HG03139 (cell line): ENCODE results near the gene SERPINF2.
"Not testable (repeated sequence)": the region's sequence is repeated elsewhere in the genome, so short reads cannot be mapped to it uniquely, and the experiment has no call there.

Experiments used
- ATAC-seq: cut with Tn5 transposase; IDR thresholded peaks from one replicate; pipeline ENCODE4 v1.9.1; 2021; ENCODE audit not compliant: unreplicated experiment

SERPINF2 gene

DNA sequence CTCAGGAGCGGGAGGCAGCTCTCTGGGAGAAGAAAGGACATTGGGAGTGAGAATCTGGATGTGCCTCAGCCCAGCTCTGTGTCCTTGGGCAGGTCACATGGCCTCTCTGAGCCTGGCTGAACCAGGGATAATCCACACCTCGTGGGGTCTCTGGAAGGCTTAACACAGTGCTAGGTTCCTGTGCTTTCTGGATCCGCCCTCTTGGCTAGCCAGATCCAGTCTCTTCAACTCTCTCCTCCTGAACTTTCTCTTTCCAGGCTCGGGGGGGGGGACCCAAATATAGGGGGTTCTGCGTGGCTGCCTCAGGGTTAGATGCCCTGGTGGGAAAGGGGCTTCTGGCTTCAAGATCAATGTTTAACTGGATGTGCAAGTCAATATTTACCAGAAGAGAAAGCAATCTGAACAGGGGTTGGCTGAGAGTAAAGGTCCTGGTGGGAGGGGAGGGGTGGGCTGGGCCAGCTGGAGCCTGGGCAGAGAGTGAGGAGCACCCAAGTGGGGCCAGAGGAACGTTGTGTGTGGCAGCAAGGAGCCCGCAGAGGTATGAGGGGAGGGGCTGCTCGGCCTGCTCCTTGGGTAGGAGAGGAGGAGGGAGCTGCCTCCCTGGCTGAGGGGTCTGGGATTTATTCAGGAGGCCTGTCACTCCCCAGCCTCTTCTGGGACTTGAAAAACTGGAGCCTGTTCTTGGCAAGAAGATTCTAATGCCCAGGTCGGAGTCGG is at the start of gene SERPINF2:
Gene SERPINF2 (plus strand): TSS at position 501 of the 717 bp plus-strand sequence. CDS start 2,125 bp downstream, outside the sequence.
- no peak for ATAC-seq

DNA sequence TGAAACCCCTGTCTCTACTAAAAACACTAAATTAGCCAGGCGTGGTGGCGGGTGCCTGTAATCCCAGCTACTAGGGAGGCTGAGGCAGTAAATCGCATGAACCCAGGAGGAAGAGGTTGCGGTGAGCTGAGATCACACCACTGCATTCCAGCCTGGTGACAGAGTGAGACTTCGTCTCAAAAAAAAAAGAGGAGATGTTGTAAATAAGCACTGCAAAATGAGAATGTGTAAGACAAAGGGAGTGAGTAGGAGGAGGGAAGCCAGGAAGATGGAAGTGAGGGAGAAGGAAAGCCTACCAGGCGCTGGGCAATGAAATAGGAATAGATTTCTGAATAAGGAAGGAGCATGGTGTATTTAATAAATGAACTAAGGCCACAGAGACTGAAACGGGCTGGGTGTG is 49.3 kb upstream of the SERPINF2 start:
- no peak for ATAC-seq

DNA sequence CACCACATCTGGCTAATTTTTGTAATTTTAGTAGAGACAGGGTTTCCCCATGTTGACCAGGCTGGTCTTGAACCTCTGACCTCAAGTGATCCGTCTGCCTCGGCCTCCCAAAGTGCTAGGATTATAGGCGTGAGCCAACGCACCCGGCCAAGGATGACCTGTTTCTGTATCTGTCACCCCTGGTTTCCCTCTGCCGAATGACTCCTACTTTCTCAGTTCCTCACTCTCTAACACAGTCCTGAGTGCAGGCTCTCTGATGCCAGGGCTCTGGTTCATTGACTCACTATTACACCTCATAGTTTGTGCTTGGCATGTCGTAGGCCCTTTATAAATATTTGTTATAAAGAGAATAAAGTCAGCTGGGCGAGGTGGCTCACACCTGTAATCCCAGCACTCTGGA is 47.3 kb upstream of the SERPINF2 start:
- ATAC-seq: no peak

DNA sequence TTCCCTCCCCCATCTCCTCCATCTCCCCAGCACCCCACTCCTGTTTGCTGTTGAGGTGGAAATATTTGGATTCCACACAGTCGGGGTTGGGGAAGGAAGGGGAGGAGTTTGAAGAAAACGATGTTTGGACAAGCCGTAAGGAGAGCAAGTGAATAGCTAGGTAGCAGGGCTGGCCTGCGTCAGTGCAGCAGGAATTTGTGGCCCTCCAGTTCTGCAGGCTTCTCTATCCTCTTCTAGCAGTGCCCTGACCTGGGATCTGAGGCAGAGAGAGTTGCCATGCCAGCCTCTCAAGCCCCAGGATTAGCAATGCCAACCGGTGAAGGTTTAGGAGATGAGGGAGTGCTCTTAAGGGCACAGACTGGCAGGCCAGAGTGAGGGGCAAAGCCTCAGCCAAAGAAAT is 45.0 kb upstream of the SERPINF2 start:
- no peak for ATAC-seq

DNA sequence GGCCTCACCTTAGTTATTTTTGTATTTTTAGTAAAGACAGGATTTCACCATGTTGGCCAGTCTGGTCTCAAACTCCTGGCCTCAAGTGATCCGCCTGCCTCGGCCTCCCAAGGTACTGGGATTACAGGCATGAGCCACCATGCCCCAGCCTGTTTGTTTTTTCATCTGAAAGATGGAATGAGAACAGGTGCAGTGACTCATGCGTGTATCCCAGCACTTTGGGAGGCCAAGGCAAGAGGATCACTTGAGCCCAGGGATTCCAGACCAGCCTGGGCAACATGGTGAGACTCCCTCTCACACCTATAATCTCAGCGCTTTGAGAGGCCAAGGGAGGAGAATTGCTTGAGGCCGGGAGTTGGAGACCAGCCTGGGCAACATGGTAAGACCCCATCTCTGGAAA is 42.8 kb upstream of the SERPINF2 start:
- not testable (repeated sequence) for ATAC-seq

DNA sequence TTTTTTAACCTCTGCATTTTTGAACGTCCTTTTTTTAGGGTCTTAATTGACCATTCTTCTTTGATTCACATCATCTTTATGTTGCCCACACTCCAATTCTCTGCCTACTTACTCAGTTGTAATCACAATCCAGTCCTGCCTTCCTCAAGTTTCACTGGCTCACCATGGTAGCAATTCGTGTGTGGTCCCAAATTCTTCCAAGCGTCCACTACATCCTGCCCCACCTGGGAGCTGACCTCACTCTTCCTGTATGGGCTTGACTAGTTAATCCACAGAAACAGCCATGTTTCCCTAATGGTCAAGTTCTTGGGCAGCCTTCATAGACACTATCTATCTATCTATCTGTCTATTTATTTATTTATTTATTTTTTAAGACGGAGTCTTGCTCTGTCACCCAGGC is 39.6 kb upstream of the SERPINF2 start:
- no peak for ATAC-seq

DNA sequence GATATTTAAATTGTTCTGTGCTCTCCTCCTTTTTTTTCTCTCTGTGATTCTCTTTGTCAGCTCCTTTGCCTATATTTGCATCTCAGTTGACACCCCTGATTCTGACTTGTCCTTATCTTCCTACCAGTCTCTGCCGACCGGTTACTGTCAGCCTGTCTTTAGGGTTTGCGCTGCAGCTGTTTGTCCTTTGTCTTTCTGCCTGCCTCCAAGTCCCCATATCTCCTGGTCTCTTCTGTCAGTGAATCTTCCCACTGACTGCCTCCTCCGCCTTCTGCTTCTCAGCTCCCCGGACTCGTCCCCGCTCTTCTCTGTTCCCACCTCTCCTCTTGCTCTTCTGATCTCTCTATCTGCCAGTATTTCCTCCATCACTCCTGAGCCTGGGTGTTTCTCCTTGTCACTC is 37.7 kb upstream of the SERPINF2 start:
- no peak for ATAC-seq

DNA sequence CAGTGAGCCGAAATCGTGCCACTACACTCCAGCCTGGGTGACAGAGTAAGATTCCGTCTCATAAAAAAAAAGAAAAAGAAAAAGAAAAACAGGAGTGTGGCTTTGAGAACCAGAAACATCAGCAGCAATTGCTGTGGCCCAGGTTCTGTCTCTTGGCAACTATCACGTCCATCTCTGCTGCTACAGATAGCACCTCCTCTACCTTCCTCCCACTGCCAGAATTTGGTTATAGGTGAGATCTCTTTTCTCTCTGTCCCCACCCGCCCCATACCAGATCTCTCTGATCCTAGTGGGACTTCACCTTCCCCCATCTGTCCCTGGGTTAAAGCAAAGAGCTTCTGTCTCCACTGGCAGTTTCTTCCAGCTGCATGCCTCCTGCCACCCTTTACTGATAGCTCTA is 35.6 kb upstream of the SERPINF2 start:
- ATAC-seq: no peak

DNA sequence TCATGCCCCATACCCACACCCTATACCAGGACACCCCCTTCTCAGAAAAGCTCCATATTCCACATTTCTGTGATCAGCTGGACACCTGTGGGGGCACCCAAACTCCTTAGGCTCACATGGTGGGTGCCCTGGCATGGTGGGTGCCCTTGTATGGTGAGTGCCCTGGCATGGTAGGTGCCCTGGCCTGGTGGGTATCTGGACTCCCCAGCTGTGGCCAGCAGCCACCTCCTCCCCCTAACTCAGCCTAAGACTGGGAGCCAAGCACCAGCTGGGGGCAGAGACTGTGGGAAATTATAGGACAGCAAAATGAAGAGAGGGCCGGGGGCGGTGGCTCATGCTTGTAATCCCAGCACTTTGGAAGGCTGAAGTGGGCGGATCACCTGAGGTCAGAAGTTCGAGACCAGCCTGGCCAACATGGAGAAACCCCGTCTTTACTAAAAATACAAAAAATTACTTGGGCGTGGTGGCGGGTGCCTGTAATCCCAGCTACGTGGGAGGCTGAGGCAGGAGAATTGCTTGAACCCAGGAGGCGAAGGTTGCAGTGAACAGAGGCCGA is 33.8 kb upstream of the SERPINF2 start:
- not testable (repeated sequence) for ATAC-seq

DNA sequence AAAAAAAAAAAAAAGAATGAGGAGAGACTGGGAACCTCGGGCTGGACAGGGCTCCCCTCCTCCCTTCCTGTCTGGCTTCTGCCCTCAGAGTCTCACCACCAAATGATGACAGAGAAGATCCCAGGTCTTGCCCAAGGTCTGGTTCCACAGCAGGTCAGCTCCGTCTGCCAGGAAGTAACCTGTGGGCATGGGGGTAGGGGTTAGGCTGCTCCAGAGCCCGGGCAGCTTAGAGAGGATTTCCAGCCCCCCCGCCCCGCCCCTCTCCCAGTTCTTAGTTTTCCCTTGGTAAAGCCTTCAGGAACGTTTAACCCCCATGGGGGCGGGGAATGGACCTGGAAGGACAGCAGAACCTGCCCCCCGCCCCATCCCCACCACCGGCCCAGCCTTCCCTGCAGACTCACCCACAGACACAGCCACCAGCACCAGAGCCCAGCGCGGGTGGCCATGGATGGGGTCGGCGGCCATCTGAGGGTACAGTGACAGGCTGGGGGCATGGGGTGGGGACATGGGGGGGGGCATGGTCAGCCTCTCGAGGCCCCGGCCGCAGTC is 33.2 kb upstream of the SERPINF2 start:
- no peak for ATAC-seq

DNA sequence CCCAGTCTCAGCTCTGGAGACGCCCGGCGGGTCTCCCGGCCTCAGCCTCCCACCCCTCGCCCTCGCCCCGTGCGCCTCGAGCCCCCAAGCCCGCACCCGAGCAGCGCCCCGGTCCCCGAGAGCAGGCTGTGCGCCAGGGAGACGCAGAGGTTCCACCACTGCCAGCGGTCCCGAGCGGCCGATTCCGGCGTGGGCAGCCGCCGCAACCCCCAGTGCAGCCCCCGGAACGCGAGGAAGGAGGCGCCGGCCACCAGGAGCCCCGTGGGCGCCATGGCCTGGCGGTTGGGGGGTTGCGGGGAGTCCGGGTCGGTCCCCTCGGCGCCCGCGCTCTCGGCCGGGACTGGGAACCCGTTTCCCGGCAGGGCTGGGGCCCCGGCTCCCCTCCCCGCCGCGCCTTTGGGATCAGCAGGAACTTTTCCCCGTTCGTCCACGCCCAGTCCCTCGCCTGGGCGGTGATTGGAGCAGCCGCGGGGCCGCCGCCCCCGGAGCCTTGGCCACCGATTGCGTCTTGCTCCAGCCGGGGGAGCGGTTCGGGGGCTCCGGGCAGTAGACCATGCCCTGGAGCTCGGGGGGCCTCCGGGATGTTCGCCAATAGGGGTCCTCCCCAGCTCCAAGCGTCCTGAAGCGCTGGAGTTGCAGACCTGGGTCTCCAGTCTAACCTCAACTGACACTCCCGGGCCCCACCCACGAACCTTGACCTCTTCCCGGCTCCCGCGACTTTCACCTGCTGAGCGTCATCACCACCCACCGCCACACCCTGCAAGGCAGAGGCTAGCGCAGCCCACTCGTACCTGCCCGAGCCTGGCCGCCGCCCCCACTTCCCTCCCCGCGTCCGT is 32.5 kb upstream of the SERPINF2 start, which contains the start of gene TLCD2:
Gene TLCD2 (minus strand): TSS at position 407 of the 836 bp plus-strand sequence. CDS start 135 bp downstream, at position 272.
- no peak for ATAC-seq

DNA sequence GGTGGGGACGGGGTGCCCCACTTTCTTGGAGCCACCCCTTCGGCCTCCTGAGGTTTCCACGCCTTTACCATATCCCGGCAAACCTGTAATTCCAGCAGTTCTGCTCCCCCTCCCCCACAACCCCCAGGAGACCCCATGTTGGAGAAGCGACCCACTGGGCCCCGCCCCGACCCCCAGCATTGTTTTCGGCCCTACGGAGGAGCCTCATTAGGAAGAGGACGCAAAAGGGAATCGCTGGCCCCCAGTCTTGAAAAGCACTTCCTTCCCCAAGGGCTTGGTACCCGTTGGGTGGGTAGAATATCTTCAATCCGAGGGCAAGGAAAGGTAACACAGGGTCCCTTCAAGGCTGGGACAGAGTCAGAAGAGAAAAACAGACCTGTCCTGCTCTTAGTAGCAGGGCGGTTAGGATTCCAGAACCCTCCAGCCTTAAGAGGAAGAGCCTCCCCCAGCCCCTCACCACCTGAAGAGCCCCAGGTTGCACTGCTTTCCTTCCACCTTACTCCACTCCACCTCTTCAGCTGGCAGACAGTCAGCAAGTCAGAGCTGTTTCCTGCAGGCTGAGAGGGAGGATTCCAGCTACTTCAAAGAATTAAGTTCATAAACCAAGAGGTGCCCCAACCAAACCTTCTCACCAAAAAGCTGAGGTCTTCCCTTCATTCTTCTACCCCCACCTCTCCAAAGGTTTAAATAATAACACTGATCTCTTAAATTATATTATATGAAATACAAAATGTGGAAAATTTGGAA is 31.7 kb upstream of the SERPINF2 start:
- ATAC-seq: no peak

DNA sequence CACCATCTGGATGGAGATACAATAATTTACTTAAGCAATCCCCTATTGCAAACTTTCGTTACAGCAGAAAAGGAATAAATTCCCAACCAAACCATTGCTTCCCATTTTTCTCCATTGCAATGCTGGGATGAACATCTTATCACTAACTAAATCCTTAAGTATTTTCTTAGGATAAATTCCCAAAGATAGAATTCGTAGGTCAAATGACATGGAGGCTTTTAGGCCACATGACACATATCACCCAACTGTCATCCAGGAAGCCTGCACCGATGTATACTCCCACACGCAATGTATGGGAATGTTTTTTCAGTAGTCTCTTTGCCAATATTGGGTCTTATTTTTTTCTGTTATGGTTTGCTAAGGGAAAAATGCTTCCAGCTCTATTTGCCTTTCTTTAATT is 30.9 kb upstream of the SERPINF2 start:
- no peak for ATAC-seq

DNA sequence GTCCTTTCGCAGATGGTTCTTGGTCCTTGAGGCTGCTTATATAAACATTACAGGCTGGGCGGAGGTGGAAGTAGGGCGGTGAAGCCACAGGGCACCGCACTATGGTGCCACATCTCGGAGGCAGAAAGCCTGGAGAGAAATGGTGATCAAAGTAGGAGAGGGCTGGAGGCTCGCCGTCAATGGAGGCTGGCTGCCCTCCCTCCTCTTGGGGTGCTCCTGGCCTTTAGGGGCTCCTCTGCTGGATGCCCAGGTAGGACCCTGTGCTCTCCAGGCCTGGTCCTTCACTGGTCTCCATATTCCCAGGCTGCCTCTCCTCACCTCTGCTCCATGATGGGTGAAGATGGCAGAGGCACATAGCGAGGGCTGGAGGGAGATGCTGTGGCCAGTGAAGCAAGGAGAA is 30.4 kb upstream of the SERPINF2 start:
- ATAC-seq: no peak

DNA sequence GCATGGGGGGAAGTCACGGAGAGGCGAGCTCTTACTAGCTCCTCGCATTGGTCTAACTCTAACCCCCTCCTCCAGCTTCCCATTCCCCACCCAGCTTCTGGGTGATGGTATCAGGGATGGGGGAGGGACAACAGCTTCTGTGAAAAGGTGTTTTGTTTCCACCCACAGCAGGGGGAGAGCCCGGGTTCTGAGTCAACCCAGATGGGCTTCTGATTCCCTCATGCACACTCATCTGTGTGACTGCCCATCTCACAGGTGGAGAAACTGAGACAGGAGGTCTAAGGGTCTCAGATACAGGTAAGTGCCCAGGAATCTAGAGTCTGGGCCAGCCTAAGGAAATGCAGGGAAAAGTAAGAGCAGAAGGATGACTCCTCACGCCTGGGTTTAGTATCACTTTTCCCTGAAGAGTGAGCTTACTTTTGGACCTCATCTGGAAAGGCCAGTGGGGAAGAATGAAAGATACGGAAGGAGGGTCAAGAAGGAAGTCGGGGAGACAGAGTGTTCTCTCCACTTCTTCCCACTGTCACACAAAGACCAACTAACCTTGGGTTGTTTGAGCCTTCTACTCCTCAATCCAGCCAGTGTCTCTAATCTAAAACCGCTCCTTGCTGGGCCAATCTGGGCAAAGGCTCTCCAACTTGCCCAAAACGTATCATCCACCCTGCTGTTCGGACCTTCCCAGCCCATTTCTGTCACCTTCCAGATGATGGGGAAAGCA is 29.4 kb upstream of the SERPINF2 start:
- ATAC-seq: no peak

DNA sequence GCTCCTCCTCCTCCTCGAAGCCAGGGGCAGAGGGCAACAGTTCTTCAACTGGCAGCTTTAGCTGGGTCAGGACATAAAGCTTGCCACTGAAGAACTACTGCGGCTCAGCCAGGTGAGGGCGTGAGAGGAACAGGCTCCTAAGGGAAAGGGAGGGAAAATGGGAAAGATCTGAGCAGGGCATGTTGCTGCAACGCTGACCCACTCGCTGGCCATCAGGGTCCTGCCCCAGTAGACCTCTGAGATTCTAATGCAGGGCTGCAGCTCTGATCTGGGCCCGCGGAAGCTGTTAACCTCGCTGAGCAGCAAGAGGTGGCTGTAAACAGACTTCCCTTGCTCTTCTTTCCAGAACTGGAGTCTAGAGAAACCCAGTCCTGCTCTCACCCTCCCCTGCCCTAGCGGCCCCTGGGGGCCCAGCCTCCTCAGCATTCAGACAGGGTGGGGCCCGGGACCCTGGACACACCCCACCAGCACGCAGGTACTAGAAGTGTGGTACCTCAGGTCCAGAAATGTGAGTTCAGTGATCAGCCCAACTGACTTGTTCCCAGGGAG is 28.7 kb upstream of the SERPINF2 start:
- no peak for ATAC-seq

DNA sequence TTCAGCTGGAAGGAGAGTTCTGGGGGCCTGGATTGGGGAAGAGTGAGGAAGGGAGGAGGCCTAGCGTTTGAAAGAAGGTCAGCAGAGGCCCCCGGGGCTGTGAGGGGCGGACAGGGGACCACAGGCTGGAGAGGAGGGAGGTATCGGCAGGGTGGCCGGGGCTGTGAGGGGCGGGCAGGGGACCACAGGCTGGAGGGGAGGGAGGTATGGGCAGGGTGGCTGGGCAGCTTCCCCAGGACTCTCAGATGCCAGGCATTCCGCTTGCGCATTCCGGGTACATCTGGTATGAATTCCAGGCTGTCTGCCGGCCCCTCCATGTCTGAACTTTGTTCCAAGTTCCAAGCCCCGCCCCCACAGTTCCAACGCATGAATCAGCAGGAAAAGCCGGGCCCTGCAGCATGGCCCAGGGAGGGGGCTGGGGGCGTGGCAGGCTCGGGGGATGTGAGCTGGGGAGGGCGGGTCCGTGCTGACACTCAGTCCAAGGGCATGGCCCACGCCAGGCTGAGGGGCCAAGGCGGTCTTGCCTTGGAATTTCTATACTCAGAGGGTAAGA is 28.2 kb upstream of the SERPINF2 start:
- no peak for ATAC-seq

DNA sequence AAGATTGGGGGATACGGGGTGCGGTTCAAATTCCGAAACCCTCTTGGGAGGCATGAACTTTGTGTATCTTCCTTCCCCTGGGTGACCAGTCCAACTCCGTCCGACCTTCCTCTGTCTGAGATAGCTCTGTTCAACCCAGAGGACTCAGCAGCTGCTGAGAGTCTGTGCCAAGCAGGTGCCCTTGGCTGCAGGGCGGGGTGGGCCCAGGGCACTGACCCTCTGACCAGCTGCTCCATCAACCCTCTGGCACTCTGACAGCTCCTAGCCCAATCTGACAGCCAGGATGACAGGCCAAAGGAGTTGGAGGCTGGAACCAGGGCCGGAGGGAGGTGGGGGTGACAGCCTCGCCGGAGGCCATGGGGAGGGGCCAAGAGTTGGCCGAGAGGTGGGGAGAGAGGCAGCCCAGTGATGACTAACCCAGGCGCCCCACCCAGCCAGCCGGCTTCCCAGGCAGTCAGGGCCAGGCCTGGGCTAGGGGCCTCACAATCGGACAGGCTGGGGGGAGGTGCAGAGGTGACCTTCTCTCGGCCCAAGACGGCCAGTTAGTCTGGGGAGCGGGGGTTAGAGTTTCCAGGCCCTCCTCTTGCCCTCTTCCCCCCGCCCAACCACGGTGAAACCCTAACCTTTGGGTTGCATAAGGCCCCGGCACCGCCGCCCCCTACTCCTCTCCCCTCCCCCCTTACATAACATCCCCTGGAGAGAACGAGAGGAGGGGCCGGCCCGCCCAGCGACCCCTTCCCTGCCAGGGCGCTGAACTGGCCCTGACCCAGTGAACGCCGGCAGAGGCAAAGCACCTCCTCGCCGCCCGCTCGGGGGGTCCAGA is 27.5 kb upstream of the SERPINF2 start:
- no peak for ATAC-seq

DNA sequence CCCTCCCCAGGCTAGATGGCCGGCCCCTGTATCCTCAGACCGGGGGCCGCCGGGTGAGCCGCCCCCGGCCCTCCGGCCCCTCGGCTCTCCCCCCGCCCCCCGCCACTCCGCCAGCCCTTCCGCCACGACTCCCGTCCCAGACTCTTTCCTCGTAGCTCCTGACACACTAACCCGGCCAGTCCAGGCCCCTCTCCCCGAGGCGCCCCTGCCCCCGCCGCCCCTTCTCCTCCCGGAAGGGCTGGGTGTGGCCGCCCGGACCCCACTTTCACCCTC is 26.9 kb upstream of the SERPINF2 start:
- no peak for ATAC-seq
